ENCODE results near the gene CTDNEP1.

- no peak for TF ChIP-seq CTCF (IDR thresholded peaks at IDR 0.05 in 8 of 11, conservative IDR thresholded peaks at IDR 0.05 in 3 of 11)
- no peak for TF ChIP-seq POLR2A (IDR thresholded peaks at IDR 0.05)
- TF ChIP-seq POLR2AphosphoS5 (IDR thresholded peaks at IDR 0.05), result no peak
Measured at GRCh38 chr17:7208754-7209460, 42.6 kb downstream of the CTDNEP1 start.

Measured in spleen (tissue), 7 donors.